ENCODE results near the gene PKP4.

PKP4 gene

DNA sequence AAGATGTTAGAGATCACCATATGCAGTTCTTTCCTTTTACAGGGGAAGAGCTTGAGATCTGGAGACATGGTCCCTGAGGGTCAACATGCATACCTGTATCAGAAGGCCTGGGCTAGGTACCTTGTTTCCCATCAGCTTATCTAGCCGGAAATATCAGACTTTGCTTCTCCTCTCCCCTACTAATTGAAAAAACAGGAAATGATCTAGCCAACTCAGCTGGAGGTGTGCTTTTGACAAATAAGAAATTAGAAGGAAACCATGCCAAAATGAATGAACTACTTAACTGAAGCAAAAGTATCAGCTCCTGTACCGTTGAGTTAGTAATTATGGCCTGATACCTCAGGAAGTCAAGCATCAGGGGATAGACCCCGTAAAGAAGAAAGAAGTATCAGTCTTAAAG is 20.4 kb downstream of the PKP4 start:
- 0 out of 2 replicates have a peak overlapping the region, but pooled peaks have one; percentile 23 for H3K4me3 ChIP-seq
- H3K9ac ChIP-seq (ENCODE audit: insufficient read length), result no peak overlapping the region
- peaks cover 5% of the 10 kb centered on the region; the same call in 1 of the 2 replicates for H3K36me3 ChIP-seq (ENCODE audit: insufficient read depth, low read length)
- no peaks in the 10 kb centered on the region for H3K9me3 ChIP-seq (ENCODE audit: low read depth, low read length)
- TF ChIP-seq POLR2AphosphoS5 (IDR thresholded peaks at IDR 0.05; ENCODE audit: borderline replicate concordance, low read depth, low read length), result no peak
- H3K27ac ChIP-seq, result peak overlapping the region; percentile 65; the same call in 1 of the 2 replicates
- DNase-seq (ENCODE audit: low read depth, low spot score), result no peak

DNA sequence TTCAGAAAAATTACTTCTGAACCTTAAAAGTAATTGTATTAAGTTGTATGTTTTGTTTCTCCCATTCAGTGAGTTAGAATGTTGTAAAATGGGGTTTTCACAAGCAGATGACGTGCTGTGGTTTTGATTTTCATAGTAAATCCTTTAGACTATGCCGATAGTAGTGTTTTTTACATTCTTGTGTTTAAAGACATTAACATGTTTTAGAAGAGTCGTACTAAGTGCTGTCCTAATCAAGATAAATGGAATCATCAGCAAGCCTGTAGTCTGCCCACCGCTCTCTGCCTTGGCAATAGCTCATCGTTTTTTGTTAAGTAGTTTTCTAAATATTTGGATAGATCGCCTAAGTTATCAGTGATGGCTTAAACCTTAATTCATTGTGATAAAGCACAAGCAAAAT is 21.5 kb downstream of the PKP4 start:
- no peak for TF ChIP-seq FOXP2 (optimal IDR thresholded peaks at IDR 0.05; ENCODE audit: control extremely low read depth, extremely low read length, insufficient read depth)
- no peak for TF ChIP-seq POLR2AphosphoS5 (IDR thresholded peaks at IDR 0.05; ENCODE audit: borderline replicate concordance, low read depth, low read length)
- no peak for TF ChIP-seq EZH2 (IDR thresholded peaks at IDR 0.05)
- Histone ChIP-seq H3K27ac (peak overlapping the region; percentile 65), H3K9me3 (ENCODE audit: low read depth, low read length) (no peaks in the 10 kb centered on the region), H3K9ac (ENCODE audit: insufficient read length) (no peak overlapping the region), H3K4me3 (peak overlapping the region; percentile 21; the same call in 1 of the 2 replicates), H3K36me3 (ENCODE audit: insufficient read depth, low read length) (no peaks in the 10 kb centered on the region; the same call in 1 of the 2 replicates)
- DNase-seq (ENCODE audit: low read depth, low spot score), result no peak

GRCh38 chr2:158478816-158479215 is 22.1 kb downstream of the PKP4 start:
- peak overlapping the region; percentile 65; the same call in 1 of the 2 replicates for H3K27ac ChIP-seq
- TF ChIP-seq EZH2 (IDR thresholded peaks at IDR 0.05) (no peak), FOXP2 (optimal IDR thresholded peaks at IDR 0.05; ENCODE audit: control extremely low read depth, extremely low read length, insufficient read depth) (no peak), POLR2AphosphoS5 (IDR thresholded peaks at IDR 0.05; ENCODE audit: borderline replicate concordance, low read depth, low read length) (no peak)
- no peaks in the 10 kb centered on the region for H3K9me3 ChIP-seq (ENCODE audit: low read depth, low read length)
- H3K9ac ChIP-seq (ENCODE audit: insufficient read length), result no peak overlapping the region
- H3K4me3 ChIP-seq, result peak overlapping the region; percentile 21; the same call in 1 of the 2 replicates
- no peak for DNase-seq (ENCODE audit: low read depth, low spot score)
- no peaks in the 10 kb centered on the region for H3K36me3 ChIP-seq (ENCODE audit: insufficient read depth, low read length)

- DNase-seq (ENCODE audit: low read depth, low spot score), result no peak
- no peak for TF ChIP-seq EZH2 (IDR thresholded peaks at IDR 0.05)
- TF ChIP-seq FOXP2 (optimal IDR thresholded peaks at IDR 0.05; ENCODE audit: control extremely low read depth, extremely low read length, insufficient read depth), result no peak
- no peak for TF ChIP-seq POLR2AphosphoS5 (IDR thresholded peaks at IDR 0.05; ENCODE audit: borderline replicate concordance, low read depth, low read length)
- Histone ChIP-seq H3K9me3 (ENCODE audit: low read depth, low read length) (no peaks in the 10 kb centered on the region), H3K27ac (no peak overlapping the region), H3K4me3 (no peak overlapping the region), H3K36me3 (ENCODE audit: insufficient read depth, low read length) (no peaks in the 10 kb centered on the region), H3K9ac (ENCODE audit: insufficient read length) (no peak overlapping the region)
Observed at GRCh38 chr2:158481116-158481515, 24.4 kb downstream of the PKP4 start.

GRCh38 chr2:158482594-158482993 is 25.8 kb downstream of the PKP4 start:
- Histone ChIP-seq H3K36me3 (ENCODE audit: insufficient read depth, low read length) (no peaks in the 10 kb centered on the region), H3K9ac (ENCODE audit: insufficient read length) (no peak overlapping the region), H3K27ac (no peak overlapping the region), H3K4me3 (no peak overlapping the region), H3K9me3 (ENCODE audit: low read depth, low read length) (no peaks in the 10 kb centered on the region)
- DNase-seq (ENCODE audit: low read depth, low spot score), result no peak
- TF ChIP-seq EZH2 (IDR thresholded peaks at IDR 0.05) (no peak), POLR2AphosphoS5 (IDR thresholded peaks at IDR 0.05; ENCODE audit: borderline replicate concordance, low read depth, low read length) (no peak), FOXP2 (optimal IDR thresholded peaks at IDR 0.05; ENCODE audit: control extremely low read depth, extremely low read length, insufficient read depth) (no peak)

GRCh38 chr2:158484892-158485556 is 28.3 kb downstream of the PKP4 start:
- no peak for TF ChIP-seq FOXP2 (optimal IDR thresholded peaks at IDR 0.05; ENCODE audit: control extremely low read depth, extremely low read length, insufficient read depth)
- no peak for DNase-seq (ENCODE audit: low read depth, low spot score)
- no peak overlapping the region for H3K27ac ChIP-seq
- no peaks in the 10 kb centered on the region for H3K36me3 ChIP-seq (ENCODE audit: insufficient read depth, low read length)
- no peak overlapping the region for H3K4me3 ChIP-seq
- no peaks in the 10 kb centered on the region for H3K9me3 ChIP-seq (ENCODE audit: low read depth, low read length)
- no peak overlapping the region for H3K9ac ChIP-seq (ENCODE audit: insufficient read length)

GRCh38 chr2:158486150-158486969 is 29.6 kb downstream of the PKP4 start:
- H3K27ac ChIP-seq, result peak overlapping the region; percentile 86
- TF ChIP-seq POLR2AphosphoS5 (IDR thresholded peaks at IDR 0.05; ENCODE audit: borderline replicate concordance, low read depth, low read length) (no peak), EZH2 (IDR thresholded peaks at IDR 0.05) (no peak), FOXP2 (optimal IDR thresholded peaks at IDR 0.05; ENCODE audit: control extremely low read depth, extremely low read length, insufficient read depth) (no peak)
- H3K4me3 ChIP-seq, result no peak overlapping the region
- no peaks in the 10 kb centered on the region for H3K9me3 ChIP-seq (ENCODE audit: low read depth, low read length)
- H3K9ac ChIP-seq (ENCODE audit: insufficient read length), result no peak overlapping the region
- H3K36me3 ChIP-seq (ENCODE audit: insufficient read depth, low read length), result no peaks in the 10 kb centered on the region
- no peak for DNase-seq (ENCODE audit: low read depth, low spot score)

DNA sequence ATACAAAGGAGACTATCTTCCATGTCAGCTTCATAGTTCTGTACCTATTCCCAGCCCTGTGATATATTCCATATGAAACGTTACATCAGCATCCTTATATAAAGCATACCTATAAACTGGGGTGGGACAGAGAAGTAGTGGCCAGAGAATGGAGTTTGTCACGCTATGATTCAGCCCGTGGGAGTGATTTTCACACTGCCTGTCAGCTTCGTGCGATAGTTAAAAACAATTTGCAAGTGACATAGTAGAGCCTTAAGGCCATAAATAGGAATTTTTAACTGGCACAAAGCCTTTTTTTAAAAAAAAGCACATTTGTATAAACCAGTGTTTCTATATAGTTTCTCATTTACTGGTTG is 30.2 kb downstream of the PKP4 start:
- TF ChIP-seq FOXP2 (optimal IDR thresholded peaks at IDR 0.05; ENCODE audit: control extremely low read depth, extremely low read length, insufficient read depth), result no peak
- TF ChIP-seq EZH2 (IDR thresholded peaks at IDR 0.05), result no peak
- TF ChIP-seq POLR2AphosphoS5 (IDR thresholded peaks at IDR 0.05; ENCODE audit: borderline replicate concordance, low read depth, low read length), result no peak
- Histone ChIP-seq H3K9me3 (ENCODE audit: low read depth, low read length) (no peaks in the 10 kb centered on the region), H3K36me3 (ENCODE audit: insufficient read depth, low read length) (no peaks in the 10 kb centered on the region), H3K4me3 (peak overlapping the region; percentile 20; the same call in 1 of the 2 replicates), H3K27ac (peak overlapping the region; percentile 86), H3K9ac (ENCODE audit: insufficient read length) (no peak overlapping the region)
- no peak for DNase-seq (ENCODE audit: low read depth, low spot score)
